NCI-H1048 (cell line): ENCODE results near the gene NRXN3.

Experiments
- DNase-seq: peaks from one replicate; lab custom pipeline; 2025; lab: John Stamatoyannopoulos, UW

NRXN3 gene

DNA sequence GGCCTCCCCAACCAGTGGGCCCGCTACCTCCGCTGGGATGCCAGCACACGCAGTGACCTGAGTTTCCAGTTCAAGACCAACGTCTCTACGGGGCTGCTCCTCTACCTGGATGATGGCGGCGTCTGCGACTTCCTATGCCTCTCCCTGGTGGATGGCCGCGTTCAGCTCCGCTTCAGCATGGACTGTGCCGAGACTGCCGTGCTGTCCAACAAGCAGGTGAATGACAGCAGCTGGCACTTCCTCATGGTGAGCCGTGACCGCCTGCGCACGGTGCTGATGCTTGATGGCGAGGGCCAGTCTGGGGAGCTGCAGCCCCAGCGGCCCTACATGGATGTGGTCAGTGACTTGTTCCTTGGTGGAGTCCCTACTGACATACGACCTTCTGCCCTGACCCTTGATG is 73.0 kb downstream of the NRXN3 start:
- no peak for DNase-seq

- DNase-seq: no peak
These were observed 75.1 kb downstream of the NRXN3 start for GRCh38 chr14:78245238-78245637.

GRCh38 chr14:78248501-78249090 is 78.4 kb downstream of the NRXN3 start:
- DNase-seq: no peak

- DNase-seq: no peak
These were observed 81.1 kb downstream of the NRXN3 start for GRCh38 chr14:78251308-78251707.

- no peak for DNase-seq
These were observed 83.8 kb downstream of the NRXN3 start for GRCh38 chr14:78253986-78254385.

DNA sequence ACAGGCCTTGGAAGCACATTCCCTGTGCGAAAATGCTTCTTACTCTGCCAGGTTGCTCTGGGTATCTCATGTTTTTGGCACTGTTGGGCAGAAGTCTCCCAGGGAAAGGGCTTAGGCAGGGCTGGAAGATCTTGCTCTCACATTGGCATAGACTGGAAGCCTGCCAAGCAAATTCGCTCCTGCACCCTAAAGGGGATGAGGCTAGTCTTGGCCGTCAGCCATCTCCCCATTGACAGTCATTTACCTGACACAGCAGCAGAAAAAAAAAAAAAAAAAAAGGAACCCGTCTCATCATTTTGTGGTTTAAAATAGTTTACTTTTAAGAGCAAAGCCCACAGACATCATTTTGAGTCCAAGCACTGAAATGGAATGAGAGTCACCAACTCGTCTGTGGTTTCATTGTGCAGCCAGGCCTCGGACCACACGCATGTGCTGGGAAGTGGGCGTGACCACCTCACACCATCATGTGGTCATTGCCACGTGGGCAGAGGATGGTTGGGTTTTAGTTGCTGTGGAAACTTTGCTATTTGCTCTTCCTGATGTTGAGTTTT is 84.8 kb downstream of the NRXN3 start:
- no peak for DNase-seq

- DNase-seq: no peak
These were observed 89.7 kb downstream of the NRXN3 start for GRCh38 chr14:78259831-78260230.

- DNase-seq: no peak
These were observed 108.5 kb downstream of the NRXN3 start for GRCh38 chr14:78278464-78279250.

GRCh38 chr14:78282437-78282836 is 112.3 kb downstream of the NRXN3 start:
- DNase-seq: no peak

- DNase-seq: no peak
These were observed 116.0 kb downstream of the NRXN3 start for GRCh38 chr14:78286210-78286609.

DNA sequence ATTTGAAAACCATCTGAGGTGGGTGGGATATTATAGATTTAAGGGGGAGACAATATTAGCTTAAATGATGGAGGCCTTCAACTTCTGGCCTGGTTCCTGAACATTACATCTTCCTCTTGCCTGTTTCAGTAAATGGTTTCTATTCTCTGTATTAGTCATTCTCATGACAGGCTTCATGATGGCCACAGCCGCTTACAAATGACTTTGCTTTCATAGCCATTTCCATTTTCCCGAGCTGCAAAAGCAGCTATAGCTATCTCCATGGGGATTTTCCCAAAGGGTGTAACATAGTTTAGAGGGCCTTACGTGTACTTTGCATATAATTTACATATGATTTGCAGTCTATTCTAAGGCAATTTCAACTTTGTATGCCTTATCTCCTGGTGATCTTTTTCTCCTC is 121.8 kb downstream of the NRXN3 start:
- peak; percentile 7 for DNase-seq

- DNase-seq: no peak
These were observed 127.7 kb downstream of the NRXN3 start for GRCh38 chr14:78297858-78298257.

GRCh38 chr14:78298298-78298697 is 128.1 kb downstream of the NRXN3 start:
- DNase-seq: no peak

GRCh38 chr14:78302841-78303240 is 132.7 kb downstream of the NRXN3 start:
- no peak for DNase-seq

- DNase-seq: no peak
These were observed 137.5 kb downstream of the NRXN3 start for GRCh38 chr14:78307671-78308070.

- no peak for DNase-seq
These were observed 137.9 kb downstream of the NRXN3 start for GRCh38 chr14:78308079-78308478.

DNA sequence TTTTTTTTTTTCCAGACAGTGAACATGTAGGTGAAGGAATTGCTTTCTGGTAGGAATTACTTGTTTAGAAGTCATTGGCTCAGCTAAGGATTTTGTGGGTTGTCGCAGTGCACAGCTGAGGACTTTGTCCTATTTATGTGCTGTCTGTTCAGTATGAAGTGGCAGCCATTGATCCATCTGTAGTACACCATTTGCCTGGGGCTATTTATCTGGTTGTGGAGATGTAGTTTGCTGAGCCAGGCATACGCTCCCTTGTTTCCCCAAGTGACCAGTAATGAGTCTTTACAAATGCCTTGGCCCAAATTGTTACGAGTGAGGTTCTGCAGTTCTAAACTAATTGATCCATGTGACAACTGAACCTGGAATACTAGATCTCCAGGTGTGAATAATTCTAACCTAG is 140.1 kb downstream of the NRXN3 start:
- no peak for DNase-seq

DNA sequence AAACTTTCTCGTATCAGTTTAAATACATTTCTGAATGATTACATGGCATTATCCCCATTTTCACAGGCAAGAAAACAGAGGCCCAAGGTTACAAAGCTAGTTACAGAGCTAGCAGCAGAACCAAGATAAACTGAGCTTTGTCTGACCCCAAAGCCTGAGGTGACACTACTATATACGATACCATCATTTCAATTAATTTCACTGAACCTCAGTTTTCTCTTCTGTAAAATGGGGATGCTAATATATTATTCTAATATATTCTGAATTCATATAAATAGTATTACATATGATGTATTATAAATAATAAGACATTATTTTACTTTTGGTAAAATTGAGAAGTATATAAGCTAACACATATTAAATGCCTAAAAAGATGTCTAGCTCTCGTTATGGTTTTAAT is 143.3 kb downstream of the NRXN3 start:
- no peak for DNase-seq

DNA sequence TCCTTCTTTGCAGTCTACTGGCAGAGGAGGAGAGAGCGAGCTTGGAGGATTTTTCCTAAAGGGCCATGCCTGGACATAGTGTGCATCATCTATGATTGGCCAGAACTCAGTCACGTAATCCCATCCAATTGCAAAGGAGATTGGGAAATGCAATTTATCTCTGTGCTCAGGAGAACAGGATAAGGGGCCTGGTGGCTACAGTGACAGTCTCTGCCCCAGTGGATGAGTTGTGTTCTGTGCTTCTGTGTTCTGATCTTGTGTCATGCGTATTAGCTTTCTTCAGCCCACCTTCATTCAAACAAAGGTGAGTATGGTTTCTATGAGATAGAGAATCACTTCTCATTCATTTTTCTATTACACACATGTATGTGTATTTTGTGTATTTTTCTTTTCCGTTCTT is 144.3 kb downstream of the NRXN3 start:
- DNase-seq: no peak

- DNase-seq: no peak
These were observed 145.9 kb downstream of the NRXN3 start for GRCh38 chr14:78316052-78316451.

DNA sequence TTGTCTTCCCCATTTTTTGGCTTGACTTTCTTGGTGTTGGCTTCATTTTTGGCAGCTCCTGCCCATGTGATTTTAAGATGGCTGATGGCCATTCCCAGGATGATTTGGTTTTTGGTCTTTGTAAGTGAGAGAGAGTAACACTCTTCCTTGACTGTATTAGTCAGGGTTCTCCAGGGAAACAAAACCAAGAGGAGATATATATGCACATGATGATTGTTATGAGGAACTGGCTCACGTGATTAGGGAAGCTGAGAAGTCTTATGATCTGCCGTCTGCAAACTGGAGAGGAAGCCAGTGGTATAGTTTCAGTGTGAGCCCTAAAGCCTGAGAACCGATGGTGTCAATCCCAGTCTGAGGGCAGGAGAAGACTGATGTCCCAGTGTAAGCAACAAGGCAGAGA is 146.6 kb downstream of the NRXN3 start:
- no peak for DNase-seq

DNA sequence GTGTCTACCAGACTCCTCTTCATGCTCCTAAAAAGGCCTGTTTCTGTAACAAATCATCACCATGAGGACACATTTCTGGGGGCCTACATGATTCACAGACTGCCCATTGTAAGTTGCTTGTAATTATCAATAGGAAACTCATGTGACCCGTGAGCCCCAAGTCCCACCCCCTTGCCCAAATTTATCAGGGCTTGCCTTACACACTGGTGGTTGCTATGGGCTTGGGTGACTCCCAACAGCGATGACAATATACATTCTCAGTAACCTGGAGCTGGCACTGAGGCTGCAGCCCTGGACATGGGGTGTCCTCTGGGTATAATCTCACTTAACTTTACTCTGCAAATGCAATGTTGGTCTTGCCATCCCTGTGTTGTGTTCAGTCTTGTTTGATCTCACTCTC is 149.2 kb downstream of the NRXN3 start:
- DNase-seq: no peak

GRCh38 chr14:78319887-78320635 is 149.9 kb downstream of the NRXN3 start:
- no peak for DNase-seq
